Measurements from ENCODE around the gene ZNF81.

Gene ZNF81

DNA sequence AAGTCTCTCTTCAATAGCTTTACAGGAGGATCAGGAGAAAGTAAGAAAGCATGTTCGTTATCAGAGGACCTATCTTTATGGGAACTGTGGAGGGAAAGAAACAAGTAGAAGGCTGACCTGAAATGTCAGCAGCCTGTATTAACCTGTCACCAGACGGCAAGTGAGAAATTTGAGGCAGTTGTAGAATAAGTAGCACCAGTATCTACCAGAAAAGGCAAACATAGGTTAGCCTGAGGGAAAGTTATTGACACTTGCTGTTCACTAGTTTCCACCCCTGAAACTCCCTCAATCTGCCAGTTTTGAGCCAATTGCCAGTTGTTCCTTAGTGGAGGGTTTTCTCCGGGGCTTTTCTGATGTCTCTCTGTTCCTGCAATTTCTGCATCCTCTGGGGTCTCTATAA lies 36.4 kb downstream of the ZNF81 start:
- H3K9ac ChIP-seq (ENCODE audit: low read length): no peak overlapping the region
- H3K4me2 ChIP-seq (ENCODE audit: low read length): no peak overlapping the region
- H4K8ac ChIP-seq (ENCODE audit: low read depth, low read length): no peak overlapping the region
- H2BK5ac ChIP-seq (ENCODE audit: low read depth, low read length, poor library complexity): no peak overlapping the region
- H3K14ac ChIP-seq (ENCODE audit: low read length): no peak overlapping the region
- H2BK120ac ChIP-seq (ENCODE audit: insufficient read depth, low read length, poor library complexity): no peak overlapping the region
- WGBS (ENCODE audit: extremely low coverage, insufficient coverage, insufficient read length): no CpG with 5 or more reads among the region's 3 CpGs
- no peaks in the 10 kb centered on the region for H3K79me2 ChIP-seq (ENCODE audit: control insufficient read depth, insufficient read depth, low read length, poor library complexity)
- H2AFZ ChIP-seq (ENCODE audit: insufficient read depth, low read length, poor library complexity): no peak overlapping the region
- H4K12ac ChIP-seq (ENCODE audit: low read depth, low read length): no peak overlapping the region
- no peak overlapping the region for H3K18ac ChIP-seq (ENCODE audit: low read length)
- no peak overlapping the region for H3K4me3 ChIP-seq (ENCODE audit: low read depth, low read length)
- H3K23ac ChIP-seq (ENCODE audit: low read length): no peak overlapping the region
- no peak overlapping the region for H3K27ac ChIP-seq (ENCODE audit: low read depth, low read length)
- no peak overlapping the region for H2AK5ac ChIP-seq (ENCODE audit: low read length)
- H3K79me1 ChIP-seq (ENCODE audit: low read length): no peaks in the 10 kb centered on the region
- no peak for DNase-seq
- peaks cover 0 to 4% of the 10 kb centered on the region in 2 experiments for H3K36me3 ChIP-seq (ENCODE audit: control insufficient read depth in 1 of 2, insufficient read depth in 2 of 2, low read length in 2 of 2)
- H3K4ac ChIP-seq (ENCODE audit: low read depth, low read length): no peak overlapping the region
- no peak overlapping the region for H4K91ac ChIP-seq (ENCODE audit: low read depth, low read length)
- H3K4me1 ChIP-seq (ENCODE audit: control insufficient read depth in 1 of 2, insufficient read depth in 2 of 2, low read length in 2 of 2): no peaks in the 10 kb centered on the region
- no peak overlapping the region for H2BK12ac ChIP-seq (ENCODE audit: low read length)
- no peaks in the 10 kb centered on the region for H3K27me3 ChIP-seq (ENCODE audit: insufficient read depth, low read length)
- no peaks in the 10 kb centered on the region for H3K9me3 ChIP-seq (ENCODE audit: insufficient read depth, low read depth, low read length)

DNA sequence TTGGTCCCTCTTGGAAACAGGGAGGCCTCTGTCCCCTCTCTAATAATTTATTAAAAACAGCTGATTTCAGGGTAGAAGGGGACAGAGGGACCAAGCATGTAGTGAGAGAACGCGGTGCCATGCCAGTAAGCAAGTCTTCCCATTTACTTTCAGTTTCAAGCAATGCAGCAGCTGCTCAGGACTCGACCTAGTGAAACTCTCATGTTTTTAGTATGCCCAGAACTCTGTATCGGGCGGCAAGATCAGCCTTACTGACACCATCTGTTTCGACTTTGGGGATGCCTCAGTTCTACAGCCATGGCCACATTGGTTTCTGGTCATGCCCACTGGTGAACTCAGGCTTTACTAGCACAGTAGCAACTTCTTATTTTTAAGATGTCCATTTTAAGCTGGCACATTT lies 40.6 kb downstream of the ZNF81 start:
- Histone ChIP-seq H3K27ac (ENCODE audit: low read depth, low read length) (no peak overlapping the region), H4K8ac (ENCODE audit: low read depth, low read length) (no peak overlapping the region), H3K79me2 (ENCODE audit: control insufficient read depth, insufficient read depth, low read length, poor library complexity) (no peaks in the 10 kb centered on the region), H3K4me3 (ENCODE audit: low read depth, low read length) (no peak overlapping the region), H4K12ac (ENCODE audit: low read depth, low read length) (no peak overlapping the region), H2BK12ac (ENCODE audit: low read length) (no peak overlapping the region), H3K9me3 (ENCODE audit: insufficient read depth, low read depth, low read length) (no peaks in the 10 kb centered on the region), H3K18ac (ENCODE audit: low read length) (no peak overlapping the region), H3K4me2 (ENCODE audit: low read length) (no peak overlapping the region), H2AFZ (ENCODE audit: insufficient read depth, low read length, poor library complexity) (no peak overlapping the region), H3K36me3 (ENCODE audit: control insufficient read depth in 1 of 2, insufficient read depth in 2 of 2, low read length in 2 of 2) (peaks cover 0 to 4% of the 10 kb centered on the region in 2 experiments), H3K27me3 (ENCODE audit: insufficient read depth, low read length) (no peaks in the 10 kb centered on the region), H2BK120ac (ENCODE audit: insufficient read depth, low read length, poor library complexity) (no peak overlapping the region), H3K9ac (ENCODE audit: low read length) (no peak overlapping the region), H3K14ac (ENCODE audit: low read length) (no peak overlapping the region), H4K91ac (ENCODE audit: low read depth, low read length) (no peak overlapping the region), H3K4ac (ENCODE audit: low read depth, low read length) (no peak overlapping the region), H3K23ac (ENCODE audit: low read length) (no peak overlapping the region), H2AK5ac (ENCODE audit: low read length) (no peak overlapping the region), H2BK5ac (ENCODE audit: low read depth, low read length, poor library complexity) (no peak overlapping the region), H3K79me1 (ENCODE audit: low read length) (no peaks in the 10 kb centered on the region), H3K4me1 (ENCODE audit: control insufficient read depth in 1 of 2, insufficient read depth in 2 of 2, low read length in 2 of 2) (no peaks in the 10 kb centered on the region)
- no peak for DNase-seq
- no CpG with 5 or more reads among the region's 6 CpGs for WGBS (ENCODE audit: extremely low coverage, insufficient coverage, insufficient read length)

DNA sequence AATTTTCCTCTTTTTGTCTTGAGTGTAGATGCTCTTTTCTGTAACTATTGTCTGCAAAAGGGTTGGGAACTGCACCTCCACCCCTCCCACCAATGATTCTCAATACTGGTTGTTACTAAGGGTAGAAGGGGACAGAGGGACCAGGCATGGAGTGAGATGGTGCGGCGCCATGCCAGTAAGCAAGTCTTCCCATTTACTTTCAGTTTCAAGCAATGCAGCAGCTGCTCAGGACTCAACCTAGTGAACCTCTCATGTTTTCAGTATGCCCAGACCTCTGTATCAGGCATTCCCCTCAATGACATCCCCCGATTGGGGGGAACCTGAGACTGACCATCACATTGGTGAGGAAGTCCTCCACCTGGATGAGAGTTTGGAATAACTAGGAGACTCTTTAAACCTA lies 41.5 kb downstream of the ZNF81 start:
- H3K4me2 ChIP-seq (ENCODE audit: low read length): no peak overlapping the region
- H3K9ac ChIP-seq (ENCODE audit: low read length): no peak overlapping the region
- no peaks in the 10 kb centered on the region for H3K79me2 ChIP-seq (ENCODE audit: control insufficient read depth, insufficient read depth, low read length, poor library complexity)
- no CpG with 5 or more reads among the region's 3 CpGs for WGBS (ENCODE audit: extremely low coverage, insufficient coverage, insufficient read length)
- no peak overlapping the region for H2AFZ ChIP-seq (ENCODE audit: insufficient read depth, low read length, poor library complexity)
- H3K27ac ChIP-seq (ENCODE audit: low read depth, low read length): no peak overlapping the region
- no peaks in the 10 kb centered on the region for H3K79me1 ChIP-seq (ENCODE audit: low read length)
- no peaks in the 10 kb centered on the region for H3K27me3 ChIP-seq (ENCODE audit: insufficient read depth, low read length)
- H4K91ac ChIP-seq (ENCODE audit: low read depth, low read length): no peak overlapping the region
- no peak overlapping the region for H3K23ac ChIP-seq (ENCODE audit: low read length)
- H3K4me1 ChIP-seq (ENCODE audit: control insufficient read depth in 1 of 2, insufficient read depth in 2 of 2, low read length in 2 of 2): no peaks in the 10 kb centered on the region
- H4K8ac ChIP-seq (ENCODE audit: low read depth, low read length): no peak overlapping the region
- H4K12ac ChIP-seq (ENCODE audit: low read depth, low read length): no peak overlapping the region
- H2BK5ac ChIP-seq (ENCODE audit: low read depth, low read length, poor library complexity): no peak overlapping the region
- no peak overlapping the region for H2BK120ac ChIP-seq (ENCODE audit: insufficient read depth, low read length, poor library complexity)
- no peaks in the 10 kb centered on the region for H3K9me3 ChIP-seq (ENCODE audit: insufficient read depth, low read depth, low read length)
- no peak overlapping the region for H3K18ac ChIP-seq (ENCODE audit: low read length)
- H3K4ac ChIP-seq (ENCODE audit: low read depth, low read length): no peak overlapping the region
- H2BK12ac ChIP-seq (ENCODE audit: low read length): no peak overlapping the region
- peaks cover 0 to 4% of the 10 kb centered on the region in 2 experiments for H3K36me3 ChIP-seq (ENCODE audit: control insufficient read depth in 1 of 2, insufficient read depth in 2 of 2, low read length in 2 of 2)
- no peak overlapping the region for H3K14ac ChIP-seq (ENCODE audit: low read length)
- DNase-seq: no peak
- H3K4me3 ChIP-seq (ENCODE audit: low read depth, low read length): no peak overlapping the region
- no peak overlapping the region for H2AK5ac ChIP-seq (ENCODE audit: low read length)

DNA sequence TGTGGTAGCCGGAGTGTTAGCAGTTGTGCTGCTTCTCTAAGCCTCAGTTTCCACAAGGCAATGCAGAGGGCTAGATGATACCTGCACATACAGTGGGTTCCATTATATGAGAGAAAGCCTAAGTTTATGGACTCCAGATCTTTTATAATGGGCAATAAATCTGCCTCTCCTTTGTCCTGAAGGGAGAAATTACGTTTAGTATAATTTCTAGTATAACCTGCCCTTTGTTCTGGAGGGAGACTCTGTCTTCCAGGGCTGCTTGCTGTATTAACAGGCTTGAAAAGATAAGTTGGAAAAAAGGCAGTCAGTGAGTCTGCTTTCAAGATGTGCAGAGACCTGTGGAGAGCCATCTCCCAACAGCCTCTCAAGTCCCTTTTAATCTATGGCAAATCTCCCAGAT lies 42.8 kb downstream of the ZNF81 start:
- H3K4me1 ChIP-seq (ENCODE audit: control insufficient read depth in 1 of 2, insufficient read depth in 2 of 2, low read length in 2 of 2): no peaks in the 10 kb centered on the region
- H3K9ac ChIP-seq (ENCODE audit: low read length): no peak overlapping the region
- no peak overlapping the region for H4K8ac ChIP-seq (ENCODE audit: low read depth, low read length)
- no peak overlapping the region for H3K18ac ChIP-seq (ENCODE audit: low read length)
- H3K27ac ChIP-seq (ENCODE audit: low read depth, low read length): no peak overlapping the region
- H2BK12ac ChIP-seq (ENCODE audit: low read length): no peak overlapping the region
- H3K36me3 ChIP-seq (ENCODE audit: control insufficient read depth in 1 of 2, insufficient read depth in 2 of 2, low read length in 2 of 2): peaks cover 0 to 2% of the 10 kb centered on the region in 2 experiments
- no peak for DNase-seq
- H3K4me2 ChIP-seq (ENCODE audit: low read length): no peak overlapping the region
- no peak overlapping the region for H2AFZ ChIP-seq (ENCODE audit: insufficient read depth, low read length, poor library complexity)
- H3K79me2 ChIP-seq (ENCODE audit: control insufficient read depth, insufficient read depth, low read length, poor library complexity): no peaks in the 10 kb centered on the region
- no peak overlapping the region for H2BK5ac ChIP-seq (ENCODE audit: low read depth, low read length, poor library complexity)
- H2BK120ac ChIP-seq (ENCODE audit: insufficient read depth, low read length, poor library complexity): no peak overlapping the region
- no peak overlapping the region for H3K4ac ChIP-seq (ENCODE audit: low read depth, low read length)
- H4K12ac ChIP-seq (ENCODE audit: low read depth, low read length): no peak overlapping the region
- H3K79me1 ChIP-seq (ENCODE audit: low read length): no peaks in the 10 kb centered on the region
- no peak overlapping the region for H2AK5ac ChIP-seq (ENCODE audit: low read length)
- H4K91ac ChIP-seq (ENCODE audit: low read depth, low read length): no peak overlapping the region
- no peaks in the 10 kb centered on the region for H3K27me3 ChIP-seq (ENCODE audit: insufficient read depth, low read length)
- no peak overlapping the region for H3K23ac ChIP-seq (ENCODE audit: low read length)
- no CpG with 5 or more reads among the region's 2 CpGs for WGBS (ENCODE audit: extremely low coverage, insufficient coverage, insufficient read length)
- no peak overlapping the region for H3K4me3 ChIP-seq (ENCODE audit: low read depth, low read length)
- H3K14ac ChIP-seq (ENCODE audit: low read length): no peak overlapping the region
- no peaks in the 10 kb centered on the region for H3K9me3 ChIP-seq (ENCODE audit: insufficient read depth, low read depth, low read length)

All from trophoblast cell (in vitro differentiated cells and primary cell).